GM12892 (cell line): ENCODE results near the gene CORO2B.

Experiments used
- POLR2A ChIP-seq: IDR thresholded peaks from 2 replicates; pipeline ENCODE4 v1.6.1; 2011; ENCODE audit warnings: low read depth, low read length, control low read depth
- POLR2AphosphoS5 ChIP-seq: IDR thresholded peaks from 2 replicates; pipeline ENCODE4 v1.6.1; 2011; ENCODE audit warnings: low read depth, low read length, control low read depth

- no peak for TF ChIP-seq POLR2A
- no peak for TF ChIP-seq POLR2AphosphoS5
These were observed 16.4 kb downstream of the CORO2B start for GRCh38 chr15:68595260-68595564.
